ENCODE results near the gene GPRC5C. TPM values are rescaled to one million over a fixed set of nuclear protein-coding genes. Genes with fewer than 3 reads are reported as not detected.

Gene GPRC5C
- total RNA-seq, 1 experiment from 2014 or later: 15.5 TPM

GRCh38 chr17:74427763-74428153 lies 4.1 kb upstream of the GPRC5C start:
- no peak overlapping the region for H2BK5ac ChIP-seq (ENCODE audit: insufficient read length, low read length)
- no peaks in the 10 kb centered on the region; the same call in 1 of the 2 replicates for H3K27me3 ChIP-seq (ENCODE audit: insufficient read depth, low read length)
- no peak overlapping the region for H3K27ac Mint-ChIP-seq
- TF ChIP-seq CTCF (conservative IDR thresholded peaks at IDR 0.05): no peak
- H3K4me3 Mint-ChIP-seq: no peak overlapping the region
- H2BK15ac ChIP-seq (ENCODE audit: low read depth, low read length): no peak overlapping the region
- H3K4ac ChIP-seq (ENCODE audit: low read depth, low read length): no peak overlapping the region
- peaks cover 25 to 36% of the 10 kb centered on the region in 2 experiments for H3K4me1 Mint-ChIP-seq
- no peak overlapping the region for H2AFZ ChIP-seq (ENCODE audit: low read length)
- H4K20me1 ChIP-seq (ENCODE audit: control insufficient read depth, insufficient read depth, insufficient read length): no peaks in the 10 kb centered on the region
- peaks cover 61% of the 10 kb centered on the region for H3K27me3 Mint-ChIP-seq (ENCODE audit: low read depth)
- no peak overlapping the region for H4K8ac ChIP-seq (replicated peaks; ENCODE audit: insufficient read length, low read depth, low read length)
- H2AK5ac ChIP-seq (ENCODE audit: insufficient read length, low read length): no peak overlapping the region
- peaks cover 0 to 1% of the 10 kb centered on the region in 2 experiments; a peak in 1 of 5 replicates for H3K9me3 Mint-ChIP-seq
- no peak overlapping the region for H3T11ph ChIP-seq (ENCODE audit: low read length)
- H3K14ac ChIP-seq (ENCODE audit: insufficient read depth, low read length): no peak overlapping the region; the same call in 1 of the 2 replicates
- H4K91ac ChIP-seq (ENCODE audit: insufficient read length, low read depth, low read length): no peak overlapping the region
- no peak overlapping the region for H2BK12ac ChIP-seq (ENCODE audit: insufficient read length, low read depth, low read length)
- H3K9ac ChIP-seq (ENCODE audit: extremely low read depth, insufficient read length, low read length): no peak overlapping the region
- H2BK20ac ChIP-seq (ENCODE audit: low read depth, low read length, poor library complexity, severe bottlenecking): no peak overlapping the region
- H3K36me3 Mint-ChIP-seq (ENCODE audit: insufficient read depth in 1 of 3, low read depth in 3 of 3): peaks cover 0 to 1% (median 0%) of the 10 kb centered on the region in 3 experiments; a peak in 1 of 7 replicates
- H3K9me3 ChIP-seq (ENCODE audit: control insufficient read depth, low read depth, low read length): no peaks in the 10 kb centered on the region
- DNase-seq: no peak
- no peaks in the 10 kb centered on the region for H3K79me1 ChIP-seq (ENCODE audit: insufficient read depth, low read depth, low read length, poor library complexity, severe bottlenecking)
- no peak overlapping the region for H2BK120ac ChIP-seq (ENCODE audit: low read depth, low read length, poor library complexity, severe bottlenecking)
- H3K79me2 ChIP-seq (ENCODE audit: insufficient read depth, low read length): no peaks in the 10 kb centered on the region
- peaks cover 5% of the 10 kb centered on the region; the same call in 1 of the 2 replicates for H3K4me1 ChIP-seq (ENCODE audit: insufficient read depth, low read length)
- no peak overlapping the region for H3K4me2 ChIP-seq (ENCODE audit: insufficient read depth, insufficient read length, low read length)
- H3K23ac ChIP-seq (ENCODE audit: insufficient read length, low read depth, low read length): no peak overlapping the region
- no peak overlapping the region for H3K27ac ChIP-seq (ENCODE audit: insufficient read length, low read depth, low read length)
- no peak overlapping the region for H4K5ac ChIP-seq (ENCODE audit: insufficient read length, low read depth, low read length)
- peaks cover 21% of the 10 kb centered on the region for H3K23me2 ChIP-seq (ENCODE audit: insufficient read length, low read depth, low read length, poor library complexity, severe bottlenecking)
- H3K18ac ChIP-seq (ENCODE audit: insufficient read length, low read depth, low read length): no peak overlapping the region
- H3K56ac ChIP-seq (ENCODE audit: insufficient read length, low read depth, low read length): no peak overlapping the region
- WGBS (ENCODE audit: extremely low coverage, insufficient read length, low lambda C conversion rate): no CpG with 5 or more reads among the region's 6 CpGs

Measured in H9 (cell line).